Activated T-cell treated with anti-CD3 and anti-CD28 coated beads for 1 hour (primary cell): ENCODE data around the gene LBX1.

ENCODE experiments used
- DNase-seq: peaks from one replicate; pipeline ENCODE4 v3.0.0-alpha.2; 2020; ENCODE audit warnings: low read depth

Gene LBX1

DNA sequence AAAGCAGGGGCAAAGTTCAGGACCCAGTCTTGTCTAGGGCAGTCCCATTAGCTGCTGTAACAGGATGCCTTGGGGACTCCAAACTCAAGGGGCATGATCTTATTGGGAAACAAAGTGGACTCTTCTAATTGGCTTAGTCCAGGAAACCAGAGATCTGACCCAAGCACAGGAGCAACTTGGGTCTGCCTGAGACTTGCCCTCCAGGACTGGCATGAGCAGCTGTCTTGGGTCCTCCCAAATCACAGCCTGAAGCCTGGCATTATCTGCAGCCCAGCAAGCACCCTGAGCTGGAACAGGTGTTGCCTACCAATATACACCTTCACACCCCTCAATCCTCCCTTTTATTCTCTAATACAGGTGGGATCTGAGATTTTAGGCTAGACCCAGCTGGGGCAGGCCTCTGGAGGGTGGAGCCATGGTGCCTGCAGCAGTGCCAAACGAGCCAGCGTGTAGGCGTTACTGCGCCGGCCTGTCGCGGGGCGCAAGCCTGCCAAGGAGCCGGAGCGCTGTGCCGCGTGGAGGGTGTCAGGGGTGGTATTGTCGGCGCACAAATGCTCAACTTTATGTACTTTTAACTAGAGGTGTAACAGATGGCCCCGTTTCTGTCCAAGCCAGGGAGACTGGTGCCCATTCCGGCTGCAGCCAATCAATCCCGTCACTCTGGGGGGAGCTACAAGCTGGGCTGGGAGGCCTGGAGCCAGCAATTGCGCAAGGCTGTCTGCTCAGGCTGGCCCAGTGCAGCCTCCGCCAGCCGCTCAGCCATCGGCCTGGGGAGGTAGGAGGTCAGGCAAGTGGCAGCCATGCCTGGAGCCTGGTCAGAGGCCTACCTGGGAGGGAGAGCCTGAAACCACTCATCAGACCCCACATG lies 12.8 kb upstream of the LBX1 start:
- no peak for DNase-seq

GRCh38 chr10:101238732-101239105 lies 9.5 kb upstream of the LBX1 start:
- no peak for DNase-seq

DNA sequence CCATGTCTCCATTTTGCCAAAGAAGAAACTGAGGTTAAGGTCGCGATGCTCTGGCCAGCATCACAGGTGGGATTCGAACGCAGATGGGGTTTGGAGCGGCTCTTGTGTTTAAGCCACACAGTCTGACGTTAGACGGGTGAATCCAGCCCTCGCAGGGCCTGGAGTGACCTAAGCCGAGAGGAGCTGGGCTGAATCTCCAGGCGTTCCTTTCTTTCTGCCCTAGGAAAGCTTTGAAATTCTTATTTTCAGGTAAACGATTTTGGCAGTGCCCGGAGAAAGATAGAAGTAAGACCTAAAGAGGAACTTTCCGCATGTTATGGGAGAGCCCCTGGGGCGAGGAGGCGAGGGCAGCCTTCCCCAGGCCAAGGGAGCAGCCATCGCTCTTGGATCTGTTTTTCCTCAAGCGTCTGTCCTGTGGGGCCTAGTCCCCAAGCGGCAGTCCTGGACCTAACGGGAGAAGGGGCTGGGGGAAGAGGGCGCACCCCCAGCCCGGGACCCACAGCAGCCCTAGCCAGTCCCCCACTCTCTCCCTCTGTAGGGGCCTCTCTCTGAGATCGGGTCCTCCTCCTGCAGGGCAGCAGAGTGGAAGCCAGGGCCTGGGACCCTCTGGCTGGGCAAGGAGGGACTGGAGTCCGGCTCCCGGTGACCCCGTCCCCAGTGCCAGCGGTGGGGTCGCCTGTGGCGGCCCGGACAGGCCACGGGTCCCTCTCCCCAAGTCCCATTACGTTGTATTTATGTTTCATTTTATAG lies 8.9 kb upstream of the LBX1 start:
- DNase-seq, result no peak

DNA sequence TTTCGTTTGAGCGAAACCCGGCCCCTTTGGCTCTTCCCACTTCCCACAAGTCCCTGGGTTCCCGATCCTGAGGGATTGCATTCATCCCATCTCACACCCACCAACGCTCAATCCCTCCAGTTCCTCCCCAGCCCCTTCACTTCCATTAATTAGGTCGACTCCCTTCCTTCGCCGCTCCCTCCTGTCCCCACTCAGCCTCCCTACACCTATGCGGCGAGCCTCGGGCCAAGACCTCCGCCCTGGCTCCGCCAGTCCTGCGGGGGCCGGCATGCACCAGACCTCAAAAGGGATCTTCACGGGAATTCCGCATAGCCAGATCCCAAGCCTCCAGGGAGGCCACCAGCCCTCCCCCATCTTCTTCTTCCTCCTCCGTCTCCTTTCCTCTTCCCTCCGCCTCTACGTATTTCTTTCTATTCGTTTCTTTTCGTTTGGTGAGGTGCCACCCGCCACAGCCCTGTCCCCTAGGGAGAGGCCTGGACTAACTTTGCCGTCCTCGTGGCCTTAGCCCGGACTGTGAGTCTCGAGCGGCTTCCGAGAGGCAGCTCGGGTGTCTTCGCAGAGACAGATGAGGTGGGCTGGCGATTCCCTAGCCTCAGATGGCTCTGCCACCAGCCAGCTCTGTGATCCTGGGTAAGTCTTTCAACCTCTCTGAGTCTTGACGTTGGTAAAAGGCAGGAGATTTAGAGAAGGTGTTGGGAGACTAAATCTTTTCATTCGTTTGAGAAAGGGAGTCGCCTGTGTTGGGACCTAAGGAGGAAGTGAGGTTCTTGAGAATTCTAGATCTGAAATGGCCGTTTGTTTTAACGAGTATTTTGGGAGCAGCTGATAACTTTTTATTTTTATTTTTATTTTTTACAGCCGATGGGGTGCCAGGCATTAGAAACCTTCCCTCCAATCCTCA lies 8.1 kb upstream of the LBX1 start:
- DNase-seq, result no peak

DNA sequence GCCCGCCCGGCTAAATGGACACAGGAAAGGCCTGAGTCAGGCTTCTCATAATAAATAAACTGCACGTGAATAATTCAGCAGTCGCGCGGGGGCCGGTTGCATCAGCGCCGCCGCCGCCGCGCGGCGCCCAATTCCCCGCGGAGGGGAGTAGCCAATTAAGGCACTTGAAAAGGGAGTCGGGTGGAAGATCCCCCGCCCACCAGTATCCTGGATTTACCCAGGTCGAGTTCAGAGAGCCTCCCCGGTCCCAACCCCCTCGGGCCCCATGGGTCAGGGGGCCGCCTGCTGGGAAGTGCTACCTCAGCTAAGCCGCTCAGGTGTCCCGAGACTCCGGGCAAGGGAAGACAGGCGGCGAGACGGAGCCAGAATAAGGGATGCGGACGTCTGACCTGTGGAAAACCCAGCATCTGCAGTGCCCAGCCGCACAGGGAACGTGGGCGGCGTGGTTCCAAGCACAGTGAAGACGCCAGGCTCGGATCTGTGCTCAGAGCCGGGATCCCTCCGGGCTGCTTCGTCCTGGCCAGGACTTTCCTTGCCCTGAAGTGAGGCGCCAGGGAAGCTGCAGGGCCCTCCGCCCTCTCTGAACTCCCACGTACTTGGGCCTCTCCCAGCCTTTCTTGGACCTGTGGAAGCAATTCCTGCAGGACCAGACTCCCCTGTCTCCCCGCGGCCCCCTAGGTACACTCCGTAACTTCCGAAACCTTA lies 7.3 kb upstream of the LBX1 start:
- no peak for DNase-seq

- no peak for DNase-seq
Measured at GRCh38 chr10:101235766-101236165, 6.5 kb upstream of the LBX1 start.

GRCh38 chr10:101234333-101234732 lies 5.1 kb upstream of the LBX1 start:
- no peak for DNase-seq

GRCh38 chr10:101233863-101234262 lies 4.6 kb upstream of the LBX1 start:
- no peak for DNase-seq

GRCh38 chr10:101233443-101233842 lies 4.2 kb upstream of the LBX1 start:
- no peak for DNase-seq

GRCh38 chr10:101231912-101232689 lies 2.8 kb upstream of the LBX1 start:
- DNase-seq, result no peak

DNA sequence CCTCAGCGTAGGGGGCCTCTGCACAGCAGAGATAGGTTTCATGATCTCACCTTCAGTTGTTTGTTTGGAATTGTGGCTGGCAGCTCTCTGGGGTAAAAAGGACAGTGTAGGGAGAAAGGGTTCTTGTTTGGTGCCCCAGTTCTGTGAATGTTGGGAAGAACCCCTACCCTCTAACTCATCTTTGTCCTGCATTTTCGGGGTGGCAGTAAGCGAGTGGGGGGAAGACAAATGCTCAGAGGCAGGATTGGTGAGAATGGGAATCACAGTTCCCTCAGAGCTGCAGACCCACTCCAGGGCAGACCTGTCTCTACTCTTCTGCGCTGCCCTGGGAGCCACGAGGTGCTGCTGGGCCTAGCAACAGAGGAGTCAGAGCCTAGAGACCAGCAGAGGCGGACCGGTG lies 1.8 kb upstream of the LBX1 start:
- DNase-seq, result no peak

- no peak for DNase-seq
Measured at GRCh38 chr10:101230183-101230917, 1.1 kb upstream of the LBX1 start.

DNA sequence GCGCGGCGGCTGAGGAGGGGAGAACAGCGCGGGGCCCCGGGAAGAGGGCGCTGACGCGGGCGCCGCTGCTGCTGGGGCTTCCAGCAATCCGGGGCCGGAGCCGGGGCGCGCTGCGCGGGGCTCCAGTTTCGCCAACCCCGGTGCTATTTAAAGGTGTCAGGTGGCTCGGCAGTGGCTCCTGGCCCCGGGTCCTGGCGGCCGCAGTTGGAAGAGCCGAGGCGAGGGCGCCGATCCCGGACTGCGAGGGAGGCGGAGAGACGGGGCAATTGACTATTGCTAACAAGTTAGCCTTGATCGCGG lies 347 bp downstream of the LBX1 start:
- no peak for DNase-seq

DNA sequence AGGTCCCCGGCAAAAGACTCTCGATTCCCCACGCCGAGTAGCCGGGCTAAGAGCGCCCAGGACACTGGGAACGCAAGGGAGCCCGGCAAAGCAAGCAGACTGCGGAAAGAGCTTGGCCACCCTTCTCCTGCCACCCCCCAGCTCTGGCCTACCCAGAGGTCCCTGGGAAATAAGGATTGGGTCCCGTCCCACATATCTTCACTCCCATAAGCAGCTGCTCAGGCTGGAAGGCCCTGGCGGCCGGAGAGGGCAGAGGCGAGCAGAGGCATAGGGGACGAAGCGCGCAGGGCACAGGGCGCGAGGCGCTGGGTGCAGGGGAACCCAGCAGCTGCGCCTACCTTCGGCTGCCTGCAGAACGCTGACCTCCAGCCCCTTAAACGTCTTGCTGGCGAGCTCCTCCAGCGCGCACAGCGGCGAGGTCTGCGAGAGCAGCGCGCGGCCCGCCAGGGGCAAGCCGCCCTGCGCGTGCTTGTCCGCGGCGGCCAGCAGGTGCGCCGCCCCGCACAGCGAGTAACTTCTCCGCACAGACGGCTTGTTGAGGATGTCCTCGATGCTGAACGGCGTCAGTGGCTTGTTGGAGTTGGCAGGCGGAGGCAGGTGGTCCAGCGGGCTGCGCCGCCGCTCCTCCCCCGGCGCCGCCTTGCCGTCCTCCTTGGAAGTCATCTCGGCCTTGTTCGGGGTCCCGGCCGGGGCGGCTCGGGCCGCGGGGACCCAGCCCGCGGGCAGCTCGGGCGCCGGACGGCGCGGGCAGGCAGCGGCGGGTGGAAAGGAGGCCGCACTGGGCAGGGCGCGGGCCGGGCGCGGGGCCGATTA lies 904 bp downstream of the LBX1 start:
- DNase-seq, result no peak

- DNase-seq, result no peak
Measured at GRCh38 chr10:101227429-101228152, 1.7 kb downstream of the LBX1 start.

- DNase-seq, result no peak
Measured at GRCh38 chr10:101226491-101227428, 2.5 kb downstream of the LBX1 start.

- no peak for DNase-seq
Measured at GRCh38 chr10:101225846-101226421, 3.3 kb downstream of the LBX1 start.
